OCI-LY1 (cell line): ENCODE results near the gene RHEB.
"Not testable (repeated sequence)": the region's sequence is repeated elsewhere in the genome, so short reads cannot be mapped to it uniquely, and the experiment has no call there.

ENCODE experiments used
- H2AFZ ChIP-seq: fragments of 200-600 bp; sonication (generic), shearing (Covaris generic); 2 replicates; pipeline ENCODE4 v1.6.0; 2014; ENCODE audit warnings: antibody characterized with exemption, mild to moderate bottlenecking, low read length
- H3F3A ChIP-seq: fragments of 200-600 bp; sonication (generic), shearing (Covaris generic); 2 replicates; pipeline ENCODE4 v1.6.0; 2014; ENCODE audit warnings: mild to moderate bottlenecking, antibody characterized with exemption, low read length, moderate library complexity; ENCODE audit not compliant: insufficient read depth
- H3K27ac ChIP-seq: fragments of 200-600 bp; sonication (generic); 2 replicates; pipeline ENCODE4 v1.5.1; 2014; ENCODE audit warnings: low read length, mixed run types, mild to moderate bottlenecking, low read depth; ENCODE audit not compliant: poor library complexity, severe bottlenecking
- H3K27me3 ChIP-seq: fragments of 200-600 bp; sonication (generic); 2 replicates; pipeline ENCODE4 v1.6.0; 2014; ENCODE audit warnings: antibody characterized with exemption, mild to moderate bottlenecking, low read length, moderate library complexity; ENCODE audit not compliant: insufficient read depth
- H3K36me3 ChIP-seq: fragments of 200-600 bp; sonication (generic); 2 replicates; pipeline ENCODE4 v1.6.1; 2014; ENCODE audit warnings: mild to moderate bottlenecking, antibody characterized with exemption, low read length, moderate library complexity, mixed read lengths; ENCODE audit not compliant: insufficient read depth
- H3K4me1 ChIP-seq: fragments of 200-600 bp; sonication (generic); 2 replicates; pipeline ENCODE4 v1.5.1; 2014; ENCODE audit warnings: mild to moderate bottlenecking, low read length, moderate library complexity; ENCODE audit not compliant: insufficient read depth, severe bottlenecking
- H3K4me2 ChIP-seq: fragments of 200-600 bp; sonication (generic), shearing (Covaris generic); 2 replicates; pipeline ENCODE4 v1.6.1; 2014; ENCODE audit warnings: low read length
- H3K4me3 ChIP-seq: fragments of 200-600 bp; sonication (generic); 2 replicates; pipeline ENCODE4 v1.5.1; 2014; ENCODE audit warnings: low read length, low read depth, mild to moderate bottlenecking, mixed read lengths; ENCODE audit not compliant: poor library complexity, severe bottlenecking
- H3K79me2 ChIP-seq: fragments of 200-600 bp; shearing (Covaris generic); 2 replicates; pipeline ENCODE4 v1.6.1; 2016; ENCODE audit warnings: mixed run types, low read length, mixed read lengths; ENCODE audit not compliant: insufficient read depth
- H3K9ac ChIP-seq: fragments of 200-600 bp; sonication (generic), shearing (Covaris generic); 2 replicates; pipeline ENCODE4 v1.6.1; 2014; ENCODE audit warnings: mild to moderate bottlenecking, low read length, mixed read lengths
- H3K9me2 ChIP-seq: fragments of 200-600 bp; sonication (generic), shearing (Covaris generic); 2 replicates; pipeline ENCODE4 v1.6.1; 2014; ENCODE audit warnings: low read depth, mild to moderate bottlenecking, low read length, mixed read lengths
- H3K9me3 ChIP-seq: fragments of 200-600 bp; shearing (Covaris generic); 2 replicates; pipeline ENCODE4 v1.6.1; 2014; ENCODE audit warnings: low read length, mixed read lengths
- H4K20me1 ChIP-seq: fragments of 200-600 bp; sonication (generic), shearing (Covaris generic); 2 replicates; pipeline ENCODE4 v1.6.0; 2016; ENCODE audit warnings: mild to moderate bottlenecking, low read length; ENCODE audit not compliant: insufficient read depth
- CTCF ChIP-seq: fragments of 200-600 bp; sonication (generic), shearing (Covaris generic); IDR thresholded peaks from 2 replicates; pipeline ENCODE4 v1.5.1; 2017; ENCODE audit warnings: mild to moderate bottlenecking, antibody characterized with exemption, low read length, moderate library complexity, mixed read lengths
- EZH2 ChIP-seq: fragments of 200-600 bp; sonication (generic), shearing (Covaris generic); IDR thresholded peaks from 2 replicates; pipeline ENCODE4 v1.8.0; 2017; ENCODE audit warnings: borderline replicate concordance, mixed run types, mild to moderate bottlenecking, antibody characterized with exemption, low read length, moderate library complexity, mixed read lengths

The RHEB gene

GRCh38 chr7:151524331-151524730 lies 4.6 kb upstream of the RHEB start:
- no peaks in the 10 kb centered on the region for H3K9me2 ChIP-seq
- no peak overlapping the region for H3K9ac ChIP-seq
- H3K4me1 ChIP-seq: peaks cover 4% of the 10 kb centered on the region
- H2AFZ ChIP-seq: no peak overlapping the region
- H3K4me3 ChIP-seq: no peak overlapping the region
- peaks cover 14% of the 10 kb centered on the region for H3K9me3 ChIP-seq
- H3K4me2 ChIP-seq: no peak overlapping the region
- no peaks in the 10 kb centered on the region; the same call in 1 of the 2 replicates for H3K36me3 ChIP-seq
- TF ChIP-seq CTCF (no peak), EZH2 (no peak)
- H3K27me3 ChIP-seq: no peaks in the 10 kb centered on the region; the same call in 1 of the 2 replicates
- H3F3A ChIP-seq: no peaks in the 10 kb centered on the region
- H3K27ac ChIP-seq: no peak overlapping the region
- H4K20me1 ChIP-seq: no peaks in the 10 kb centered on the region
- H3K79me2 ChIP-seq: no peaks in the 10 kb centered on the region

GRCh38 chr7:151520419-151521261 lies 945 bp upstream of the RHEB start:
- no peak overlapping the region for H3K9ac ChIP-seq
- no peak for TF ChIP-seq EZH2
- no peak for TF ChIP-seq CTCF
- H2AFZ ChIP-seq: no peak overlapping the region

GRCh38 chr7:151518947-151519764 lies 539 bp downstream of the RHEB start:
- Histone ChIP-seq H3K4me1 (peaks cover 19% of the 10 kb centered on the region), H3K27ac (peak overlapping the region; percentile 72)
- H2AFZ ChIP-seq: not testable (repeated sequence)

More at GRCh38 chr7:151520419-151521261, 945 bp upstream of the RHEB start:
- peak overlapping the region; percentile 72 for H3K27ac ChIP-seq
- H3K79me2 ChIP-seq: peaks cover 33% of the 10 kb centered on the region
- no peaks in the 10 kb centered on the region for H3F3A ChIP-seq
- H3K4me3 ChIP-seq: peak overlapping the region; percentile 90
- peak overlapping the region; percentile 23 for H3K4me2 ChIP-seq
- peaks cover 19% of the 10 kb centered on the region for H3K4me1 ChIP-seq
- H4K20me1 ChIP-seq: no peaks in the 10 kb centered on the region; the same call in 1 of the 2 replicates
- H3K9me2 ChIP-seq: no peaks in the 10 kb centered on the region
- H3K36me3 ChIP-seq: peaks cover 22% of the 10 kb centered on the region
- H3K27me3 ChIP-seq: no peaks in the 10 kb centered on the region; the same call in 1 of the 2 replicates
- peaks cover 13% of the 10 kb centered on the region for H3K9me3 ChIP-seq

More at GRCh38 chr7:151518947-151519764, 539 bp downstream of the RHEB start:
- peak overlapping the region; percentile 90 for H3K4me3 ChIP-seq
- H3K9ac ChIP-seq: peak overlapping the region; percentile 95
- H3K9me2 ChIP-seq, H3F3A ChIP-seq, H3K27me3 ChIP-seq, H4K20me1 ChIP-seq: not testable (repeated sequence)
- H3K9me3 ChIP-seq: peaks cover 25% of the 10 kb centered on the region
- H3K79me2 ChIP-seq: peaks cover 48% of the 10 kb centered on the region
- peak overlapping the region; percentile 99 for H3K4me2 ChIP-seq
- H3K36me3 ChIP-seq: peaks cover 35% of the 10 kb centered on the region
